Stomach (tissue), 4 donors: ENCODE data around the gene ATXN1.

Experiments
- CTCF ChIP-seq, 7 experiments: fragments of 450-650 bp in 4 of 7; fragments of 200-600 bp in 3 of 7; sonication (generic) in 3 of 7; IDR thresholded peaks; one replicate each; pipeline ENCODE4 v1.5.1; 2016 to 2019; ENCODE audit warnings: antibody characterized with exemption in 7 of 7, control low read depth in 2 of 7, mild to moderate bottlenecking in 1 of 7
- EP300 ChIP-seq: sonication (generic); formaldehyde crosslinking; IDR thresholded peaks from one replicate; pipeline ENCODE4 v1.6.1; 2017; ENCODE audit warnings: antibody characterized with exemption
- POLR2A ChIP-seq, 4 donors: fragments of 450-650 bp; IDR thresholded peaks; one replicate each; pipeline ENCODE4 v1.6.1; 2016; ENCODE audit warnings: antibody characterized with exemption in 4 of 4, control low read depth in 2 of 4, mild to moderate bottlenecking in 1 of 4, moderate library complexity in 1 of 4
- POLR2AphosphoS5 ChIP-seq, 3 donors: sonication (generic); formaldehyde crosslinking; IDR thresholded peaks; one replicate each; pipeline ENCODE4 v1.6.1; 2016; ENCODE audit warnings: antibody characterized with exemption in 3 of 3

GRCh38 chr6:16306334-16306733 is 454.9 kb downstream of the ATXN1 start:
- TF ChIP-seq CTCF (IDR thresholded peaks at IDR 0.05) (no peak), POLR2A (IDR thresholded peaks at IDR 0.05) (no peak), EP300 (no peak), POLR2AphosphoS5 (IDR thresholded peaks at IDR 0.05) (no peak)
